Measurements from ENCODE around the gene HSPB2.

DNA sequence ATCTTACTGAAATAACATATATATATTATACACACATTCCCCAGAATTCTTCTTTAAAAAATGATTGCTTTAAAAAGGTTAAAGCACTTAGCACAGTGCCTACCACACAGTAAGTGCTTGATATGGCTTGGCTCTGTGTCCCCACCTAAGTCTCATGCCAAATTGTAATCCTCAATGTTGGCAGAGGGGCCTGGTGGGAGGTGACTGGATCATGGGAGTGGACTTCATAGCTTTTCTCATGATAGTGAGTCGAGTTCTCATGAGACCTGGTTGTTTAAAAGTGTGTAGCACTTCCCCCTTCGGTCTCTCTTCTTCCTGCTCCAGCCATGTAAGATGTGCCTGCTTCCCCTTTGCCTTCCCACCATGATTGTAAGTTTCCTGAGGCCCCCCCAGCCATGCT is 7.1 kb upstream of the HSPB2 start:
- TF ChIP-seq, protein P1, sequence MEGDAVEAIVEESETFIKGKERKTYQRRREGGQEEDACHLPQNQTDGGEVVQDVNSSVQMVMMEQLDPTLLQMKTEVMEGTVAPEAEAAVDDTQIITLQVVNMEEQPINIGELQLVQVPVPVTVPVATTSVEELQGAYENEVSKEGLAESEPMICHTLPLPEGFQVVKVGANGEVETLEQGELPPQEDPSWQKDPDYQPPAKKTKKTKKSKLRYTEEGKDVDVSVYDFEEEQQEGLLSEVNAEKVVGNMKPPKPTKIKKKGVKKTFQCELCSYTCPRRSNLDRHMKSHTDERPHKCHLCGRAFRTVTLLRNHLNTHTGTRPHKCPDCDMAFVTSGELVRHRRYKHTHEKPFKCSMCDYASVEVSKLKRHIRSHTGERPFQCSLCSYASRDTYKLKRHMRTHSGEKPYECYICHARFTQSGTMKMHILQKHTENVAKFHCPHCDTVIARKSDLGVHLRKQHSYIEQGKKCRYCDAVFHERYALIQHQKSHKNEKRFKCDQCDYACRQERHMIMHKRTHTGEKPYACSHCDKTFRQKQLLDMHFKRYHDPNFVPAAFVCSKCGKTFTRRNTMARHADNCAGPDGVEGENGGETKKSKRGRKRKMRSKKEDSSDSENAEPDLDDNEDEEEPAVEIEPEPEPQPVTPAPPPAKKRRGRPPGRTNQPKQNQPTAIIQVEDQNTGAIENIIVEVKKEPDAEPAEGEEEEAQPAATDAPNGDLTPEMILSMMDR (IDR thresholded peaks at IDR 0.05): no peak
- TF ChIP-seq POLR2A (IDR thresholded peaks at IDR 0.05): no peak
